ENCODE results near the gene GDF7.

The GDF7 gene

GRCh38 chr2:20647211-20647610 is 19.7 kb upstream of the GDF7 start:
- H3K27ac ChIP-seq (ENCODE audit: low read depth, low read length, severe bottlenecking) = no peak overlapping the region
- H3K9me3 ChIP-seq (ENCODE audit: control insufficient read depth, low read length) = no peaks in the 10 kb centered on the region
- peaks cover 13% of the 10 kb centered on the region for H3K36me3 ChIP-seq (ENCODE audit: control insufficient read depth, insufficient read depth, low read length)
- 94 to 95% methylated on average over 3 of the region's 3 CpGs for WGBS, 2 experiments (ENCODE audit: insufficient coverage in 2 of 2)
- H3K4me1 ChIP-seq (ENCODE audit: control insufficient read depth, insufficient read depth, low read length, poor library complexity, severe bottlenecking) = peaks cover 10% of the 10 kb centered on the region
- H3K4me3 ChIP-seq (ENCODE audit: extremely low read depth, insufficient read depth, low read length, poor library complexity, severe bottlenecking) = no peak overlapping the region

GRCh38 chr2:20647738-20648137 is 19.2 kb upstream of the GDF7 start:
- Histone ChIP-seq H3K4me1 (ENCODE audit: control insufficient read depth, insufficient read depth, low read length, poor library complexity, severe bottlenecking) (peaks cover 13% of the 10 kb centered on the region), H3K9me3 (ENCODE audit: control insufficient read depth, low read length) (no peaks in the 10 kb centered on the region), H3K27ac (ENCODE audit: low read depth, low read length, severe bottlenecking) (no peak overlapping the region), H3K4me3 (ENCODE audit: extremely low read depth, insufficient read depth, low read length, poor library complexity, severe bottlenecking) (no peak overlapping the region), H3K36me3 (ENCODE audit: control insufficient read depth, insufficient read depth, low read length) (peaks cover 11% of the 10 kb centered on the region)
- WGBS, 2 experiments (ENCODE audit: insufficient coverage in 2 of 2) = 86 to 88% methylated on average over 7 of the region's 8 CpGs

GRCh38 chr2:20648206-20648605 is 18.7 kb upstream of the GDF7 start:
- Histone ChIP-seq H3K36me3 (ENCODE audit: control insufficient read depth, insufficient read depth, low read length) (peaks cover 8% of the 10 kb centered on the region), H3K4me1 (ENCODE audit: control insufficient read depth, insufficient read depth, low read length, poor library complexity, severe bottlenecking) (peaks cover 13% of the 10 kb centered on the region), H3K4me3 (ENCODE audit: extremely low read depth, insufficient read depth, low read length, poor library complexity, severe bottlenecking) (no peak overlapping the region), H3K27ac (ENCODE audit: low read depth, low read length, severe bottlenecking) (no peak overlapping the region), H3K9me3 (ENCODE audit: control insufficient read depth, low read length) (no peaks in the 10 kb centered on the region)
- WGBS, 2 experiments (ENCODE audit: insufficient coverage in 2 of 2) = 94 to 96% methylated on average over 4 of the region's 4 CpGs

- H3K4me3 ChIP-seq (ENCODE audit: extremely low read depth, insufficient read depth, low read length, poor library complexity, severe bottlenecking) = no peak overlapping the region
- peaks cover 8% of the 10 kb centered on the region for H3K36me3 ChIP-seq (ENCODE audit: control insufficient read depth, insufficient read depth, low read length)
- H3K27ac ChIP-seq (ENCODE audit: low read depth, low read length, severe bottlenecking) = no peak overlapping the region
- H3K4me1 ChIP-seq (ENCODE audit: control insufficient read depth, insufficient read depth, low read length, poor library complexity, severe bottlenecking) = peaks cover 13% of the 10 kb centered on the region
- 94 to 97% methylated on average over 8 to 9 of the region's 9 CpGs for WGBS, 2 experiments (ENCODE audit: insufficient coverage in 2 of 2)
- H3K9me3 ChIP-seq (ENCODE audit: control insufficient read depth, low read length) = no peaks in the 10 kb centered on the region
Observed at GRCh38 chr2:20648831-20649230, 18.1 kb upstream of the GDF7 start.

- H3K4me1 ChIP-seq (ENCODE audit: control insufficient read depth, insufficient read depth, low read length, poor library complexity, severe bottlenecking) = peaks cover 13% of the 10 kb centered on the region
- WGBS, 2 experiments (ENCODE audit: insufficient coverage in 2 of 2) = 88 to 96% methylated on average over 2 to 10 of the region's 11 CpGs
- H3K9me3 ChIP-seq (ENCODE audit: control insufficient read depth, low read length) = no peaks in the 10 kb centered on the region
- H3K27ac ChIP-seq (ENCODE audit: low read depth, low read length, severe bottlenecking) = no peak overlapping the region
- peaks cover 6% of the 10 kb centered on the region for H3K36me3 ChIP-seq (ENCODE audit: control insufficient read depth, insufficient read depth, low read length)
- no peak overlapping the region for H3K4me3 ChIP-seq (ENCODE audit: extremely low read depth, insufficient read depth, low read length, poor library complexity, severe bottlenecking)
Observed at GRCh38 chr2:20649576-20649975, 17.4 kb upstream of the GDF7 start.

- Histone ChIP-seq H3K4me1 (ENCODE audit: control insufficient read depth, insufficient read depth, low read length, poor library complexity, severe bottlenecking) (peaks cover 13% of the 10 kb centered on the region), H3K4me3 (ENCODE audit: extremely low read depth, insufficient read depth, low read length, poor library complexity, severe bottlenecking) (peak overlapping the region; percentile 76), H3K9me3 (ENCODE audit: control insufficient read depth, low read length) (no peaks in the 10 kb centered on the region), H3K27ac (ENCODE audit: low read depth, low read length, severe bottlenecking) (no peak overlapping the region), H3K36me3 (ENCODE audit: control insufficient read depth, insufficient read depth, low read length) (peaks cover 2% of the 10 kb centered on the region)
- WGBS, 2 experiments (ENCODE audit: insufficient coverage in 2 of 2) = 87 to 92% methylated on average over 6 of the region's 7 CpGs
Observed at GRCh38 chr2:20649976-20650375, 17.0 kb upstream of the GDF7 start.

- H3K4me3 ChIP-seq (ENCODE audit: extremely low read depth, insufficient read depth, low read length, poor library complexity, severe bottlenecking) = peak overlapping the region; percentile 76
- no peaks in the 10 kb centered on the region for H3K9me3 ChIP-seq (ENCODE audit: control insufficient read depth, low read length)
- H3K36me3 ChIP-seq (ENCODE audit: control insufficient read depth, insufficient read depth, low read length) = no peaks in the 10 kb centered on the region
- H3K27ac ChIP-seq (ENCODE audit: low read depth, low read length, severe bottlenecking) = peak overlapping the region; percentile 67
- WGBS, 2 experiments (ENCODE audit: insufficient coverage in 2 of 2) = 14 to 19% methylated on average over 18 to 19 of the region's 19 CpGs
- peaks cover 13% of the 10 kb centered on the region for H3K4me1 ChIP-seq (ENCODE audit: control insufficient read depth, insufficient read depth, low read length, poor library complexity, severe bottlenecking)
Observed at GRCh38 chr2:20650393-20650876, 16.5 kb upstream of the GDF7 start.

GRCh38 chr2:20650877-20651730 is 15.8 kb upstream of the GDF7 start, which contains the start of gene HS1BP3:
Gene HS1BP3 (minus strand): TSS chr2:20651098. CDS start chr2:20651063, 35 bp downstream.
- Histone ChIP-seq H3K9me3 (ENCODE audit: control insufficient read depth, low read length) (no peaks in the 10 kb centered on the region), H3K36me3 (ENCODE audit: control insufficient read depth, insufficient read depth, low read length) (no peaks in the 10 kb centered on the region), H3K27ac (ENCODE audit: low read depth, low read length, severe bottlenecking) (peak within 1 kb of the TSS; percentile 67), H3K4me3 (ENCODE audit: extremely low read depth, insufficient read depth, low read length, poor library complexity, severe bottlenecking) (peak within 1 kb of the TSS; percentile 76), H3K4me1 (ENCODE audit: control insufficient read depth, insufficient read depth, low read length, poor library complexity, severe bottlenecking) (peaks cover 13% of the 10 kb centered on the region)
- 3% methylated on average over 66 to 68 of the region's 72 CpGs for WGBS, 2 experiments (ENCODE audit: insufficient coverage in 2 of 2)

- no peak overlapping the region for H3K27ac ChIP-seq (ENCODE audit: low read depth, low read length, severe bottlenecking)
- H3K4me1 ChIP-seq (ENCODE audit: control insufficient read depth, insufficient read depth, low read length, poor library complexity, severe bottlenecking) = peaks cover 13% of the 10 kb centered on the region
- WGBS, 2 experiments (ENCODE audit: insufficient coverage in 2 of 2) = 77 to 94% methylated on average over 2 to 5 of the region's 7 CpGs
- no peaks in the 10 kb centered on the region for H3K9me3 ChIP-seq (ENCODE audit: control insufficient read depth, low read length)
- H3K4me3 ChIP-seq (ENCODE audit: extremely low read depth, insufficient read depth, low read length, poor library complexity, severe bottlenecking) = peak overlapping the region; percentile 76
- H3K36me3 ChIP-seq (ENCODE audit: control insufficient read depth, insufficient read depth, low read length) = no peaks in the 10 kb centered on the region
Observed at GRCh38 chr2:20651731-20652099, 15.2 kb upstream of the GDF7 start.

GRCh38 chr2:20652141-20652540 is 14.8 kb upstream of the GDF7 start:
- peaks cover 13% of the 10 kb centered on the region for H3K4me1 ChIP-seq (ENCODE audit: control insufficient read depth, insufficient read depth, low read length, poor library complexity, severe bottlenecking)
- WGBS, 2 experiments (ENCODE audit: insufficient coverage in 2 of 2) = 95% methylated on average over 5 of the region's 7 CpGs
- H3K36me3 ChIP-seq (ENCODE audit: control insufficient read depth, insufficient read depth, low read length) = no peaks in the 10 kb centered on the region
- no peaks in the 10 kb centered on the region for H3K9me3 ChIP-seq (ENCODE audit: control insufficient read depth, low read length)
- no peak overlapping the region for H3K4me3 ChIP-seq (ENCODE audit: extremely low read depth, insufficient read depth, low read length, poor library complexity, severe bottlenecking)
- H3K27ac ChIP-seq (ENCODE audit: low read depth, low read length, severe bottlenecking) = no peak overlapping the region
